Measurements from ENCODE around the gene TCEAL7. TPM values are rescaled to one million over a fixed set of nuclear protein-coding genes. Genes with fewer than 3 reads are reported as not detected.
A peak's percentile ranks its signal among the peaks of the same experiment; 100 is the strongest.

The TCEAL7 gene
- total and polyA plus RNA-seq, 9 of the 15 experiments (the other 6 are each of a cell fraction or from before 2014, with no cell fraction given): 0.07 to 0.34 (median 0.13) TPM; not detected in 4

- no peak for TF ChIP-seq CBX1 (IDR thresholded peaks at IDR 0.05; ENCODE audit: low read depth)
- no peak for TF ChIP-seq HES1 (IDR thresholded peaks at IDR 0.05; ENCODE audit: low read depth)
- TF ChIP-seq TOE1 (IDR thresholded peaks at IDR 0.05; ENCODE audit: borderline replicate concordance): no peak
- TF ChIP-seq TOE1 (CRISPR knock-in tag; IDR thresholded peaks at IDR 0.05; ENCODE audit: borderline replicate concordance, low read depth): no peak
- TF ChIP-seq POLR2AphosphoS2 (IDR thresholded peaks at IDR 0.05; ENCODE audit: low read length): no peak
Measured at GRCh38 chrX:103356130-103356798, 26.2 kb downstream of the TCEAL7 start, which contains the start of gene TCEAL9 (continued).

GRCh38 chrX:103356858-103357257, 26.8 kb downstream of the TCEAL7 start:
- ChIA-PET POLR2A (interaction anchor here (0.9 to 2.0 kb wide), 4 partner anchors 9 to 16 kb away, joined by 3 to 6 read pairs (median 3); no protein-coding TSS in a partner anchor), CTCF (ENCODE audit: low intra/inter-chr PET ratio) (no interaction called here)
- WGBS (ENCODE audit: insufficient coverage, low coverage, missing lambda C conversion rate): 0% methylated on average over 3 of the region's 13 CpGs
- BruUV-seq (replicated peaks): no TSS peak
- Histone ChIP-seq H3K79me2 (ENCODE audit: control insufficient read depth, insufficient read depth, low read length) (peaks cover 18% of the 10 kb centered on the region), H3K27ac (ENCODE audit: extremely low read depth, low read depth, low read length) (peak overlapping the region; percentile 77), H3K4me2 (ENCODE audit: insufficient read depth, low read length) (peak overlapping the region; percentile 82), H3K9me1 (ENCODE audit: control insufficient read depth, insufficient read depth, low read length) (no peaks in the 10 kb centered on the region), H3K27me3 (ENCODE audit: control insufficient read depth in 2 of 2, insufficient read depth in 2 of 2, low read length in 2 of 2) (no peaks in the 10 kb centered on the region), H2AFZ (ENCODE audit: low read depth, low read length) (peak overlapping the region; percentile 81), H4K20me1 (replicated peaks; ENCODE audit: control insufficient read depth, insufficient read depth, low read length) (no peaks in the 10 kb centered on the region), H3K36me3 (ENCODE audit: control insufficient read depth, insufficient read depth, low read length) (peaks cover 4% of the 10 kb centered on the region; the same call in 1 of the 3 replicates), H3K9ac (ENCODE audit: insufficient read depth in 1 of 2, low read depth in 2 of 2, low read length in 2 of 2) (peak overlapping the region; percentile 80 to 91; a peak in 3 of 4 replicates), H3K4me1 (replicated peaks in 1 of 2; ENCODE audit: control insufficient read depth in 2 of 2, insufficient read depth in 2 of 2, low read length in 2 of 2) (peaks cover 0 to 6% of the 10 kb centered on the region in 2 experiments; a peak in 2 of 5 replicates), H3K9me3 (replicated peaks; ENCODE audit: control insufficient read depth, insufficient read depth, low read depth, low read length) (no peaks in the 10 kb centered on the region), H3K4me3 (peak overlapping the region; percentile 60)
- in situ Hi-C loops (cut with MboI): no loop called here
- DNase-seq (ENCODE audit: extremely low read depth in 1 of 4, low spot score in 3 of 4) (peak in 3 of 4 experiments; percentile 9 to 49 (median 27)), FAIRE-seq (no peak), ATAC-seq (peak; percentile 74)
- TF ChIP-seq RBFOX2 (IDR thresholded peaks at IDR 0.05; ENCODE audit: low read depth, low read length): 0 out of 2 replicates have a peak, but pooled peaks have one; percentile 5
- TF ChIP-seq NUFIP1 (IDR thresholded peaks at IDR 0.05; ENCODE audit: partially characterized antibody): no peak
- intact Hi-C loops (cut with micrococcal nuclease): no loop called here

Measured in K562 (cell line).